ENCODE results near the gene SLC12A4. TPM values are rescaled to one million over a fixed set of nuclear protein-coding genes. Genes with fewer than 3 reads are reported as not detected.

SLC12A4 gene
- polyA plus RNA-seq, 2 of the 4 experiments (the other 2 are of a cell fraction), result 18.2 to 33.2 TPM

DNA sequence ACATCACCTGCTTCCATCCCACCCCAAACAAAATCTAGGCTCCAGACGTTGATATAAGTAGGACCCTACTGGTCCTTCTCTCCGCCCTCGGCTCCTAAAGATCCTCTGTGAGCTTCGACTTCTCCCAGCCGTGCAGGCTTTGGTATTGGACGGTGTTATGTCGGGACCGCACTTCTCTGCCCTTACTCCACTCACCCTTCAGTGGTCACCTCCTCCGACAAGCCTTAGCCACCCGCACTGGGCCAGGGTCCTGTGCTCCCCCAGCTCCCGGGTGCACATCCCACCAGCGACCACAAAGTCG, 33.4 kb downstream of the SLC12A4 start:
- ChIA-PET POLR2A (interaction anchor here (1.0 to 1.5 kb wide), 7 partner anchors 10 to 129 kb away, joined by 3 to 9 read pairs (median 4); partner anchors contain the start of genes DDX28, DUS2, RANBP10 and TSNAXIP1), CTCF (interaction anchor here (1.0 to 22.2 kb wide), 10 partner anchors 9 to 414 kb away, joined by 3 to 370 read pairs (median 10); partner anchors contain the start of genes EDC4 and NRN1L)
- no peaks in the 10 kb centered on the region for H3K9me3 ChIP-seq
- ATAC-seq (peak in 1 of 2 experiments; percentile 1; a peak in 3 of 6 replicates), FAIRE-seq (no peak), DNase-seq (ENCODE audit: low read depth in 1 of 2, low spot score in 1 of 2) (no peak)
- H3K4me3 ChIP-seq, result peak overlapping the region; percentile 76
- peaks cover 16% of the 10 kb centered on the region; the same call in 2 of the 3 replicates for H3K4me1 ChIP-seq
- peak overlapping the region; percentile 88 to 96 for H3K27ac ChIP-seq
- TF ChIP-seq POLR2A (IDR thresholded peaks at IDR 0.05; ENCODE audit: low read length), result no peak
- TF ChIP-seq CTCF (IDR thresholded peaks at IDR 0.05), result no peak
- no peak for TF ChIP-seq CBX8 (IDR thresholded peaks at IDR 0.05)
- WGBS (ENCODE audit: missing lambda C conversion rate), result 20% methylated on average over 13 of the region's 13 CpGs
- H3K4me2 ChIP-seq, result peak overlapping the region; percentile 89

DNA sequence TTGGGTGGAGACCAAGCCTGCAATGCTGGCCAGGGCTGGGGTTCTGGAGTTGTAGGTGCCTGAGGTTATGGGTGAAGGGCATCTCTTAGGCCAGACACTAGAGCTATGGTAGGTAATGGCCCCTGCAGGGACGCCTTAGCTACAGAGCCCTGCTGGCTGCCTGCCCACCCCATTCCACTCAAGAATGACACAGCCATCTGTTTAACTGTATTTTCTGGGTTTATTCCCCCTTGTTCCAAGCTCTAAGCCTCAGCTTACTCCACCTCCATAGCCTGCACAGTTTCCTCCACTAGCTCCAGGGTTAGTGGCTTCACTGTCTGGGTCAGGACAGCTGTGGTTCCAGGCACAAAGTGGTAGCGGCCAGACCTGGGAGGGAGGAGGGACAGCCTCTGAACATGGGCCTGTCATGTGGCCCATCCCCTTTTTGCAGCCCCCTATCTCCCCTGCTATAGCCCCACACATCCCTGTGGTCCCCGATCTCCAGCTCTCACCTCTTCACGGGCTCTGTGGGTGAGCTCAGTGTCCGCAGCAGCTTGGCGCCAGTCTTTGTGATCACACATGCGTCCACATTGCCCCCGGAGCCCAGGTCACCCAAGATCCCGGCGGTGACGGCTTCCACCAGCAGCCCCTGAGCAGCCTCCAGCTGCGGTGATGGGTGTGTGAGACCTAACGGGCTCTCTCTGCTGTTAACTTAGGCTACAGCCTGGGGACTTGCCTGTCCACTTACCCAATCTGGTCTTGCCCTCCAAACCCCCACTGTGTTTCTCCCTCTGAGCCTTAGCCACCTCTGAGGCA, 33.9 kb downstream of the SLC12A4 start:
- H3K4me1 ChIP-seq, result peaks cover 16% of the 10 kb centered on the region; the same call in 2 of the 3 replicates
- 93% methylated on average over 13 of the region's 13 CpGs for WGBS (ENCODE audit: missing lambda C conversion rate)
- FAIRE-seq (no peak), DNase-seq (ENCODE audit: low read depth in 1 of 2, low spot score in 1 of 2) (no peak), ATAC-seq (no peak)
- ChIA-PET POLR2A (no interaction called here), CTCF (interaction anchor here (0.7 to 22.2 kb wide), 8 partner anchors 9 to 414 kb away, joined by 3 to 370 read pairs (median 15); partner anchors contain the start of genes EDC4 and NRN1L)
- H3K4me2 ChIP-seq, result peak overlapping the region; percentile 89
- peak overlapping the region; percentile 88 to 96 for H3K27ac ChIP-seq
- no peak for TF ChIP-seq RFX5 (IDR thresholded peaks at IDR 0.05)
- no peak for TF ChIP-seq JUNB (IDR thresholded peaks at IDR 0.05)
- TF ChIP-seq EHMT2 (IDR thresholded peaks at IDR 0.05; ENCODE audit: low read depth), result no peak
- TF ChIP-seq POLR2AphosphoS2 (conservative IDR thresholded peaks at IDR 0.05; ENCODE audit: low read length), result no peak
- TF ChIP-seq POLR2A (IDR thresholded peaks at IDR 0.05; ENCODE audit: low read length), result no peak
- no peak for TF ChIP-seq CEBPB (IDR thresholded peaks at IDR 0.05)
- TF ChIP-seq RAD21 (conservative IDR thresholded peaks at IDR 0.05 in 1 of 2, IDR thresholded peaks at IDR 0.05 in 1 of 2), result no peak
- TF ChIP-seq RCOR1 (IDR thresholded peaks at IDR 0.05; ENCODE audit: low read depth, low read length), result no peak
- TF ChIP-seq EP300 (IDR thresholded peaks at IDR 0.05), result no peak
- TF ChIP-seq ZC3H11A (IDR thresholded peaks at IDR 0.05), result no peak
- no peak for TF ChIP-seq KDM1A (IDR thresholded peaks at IDR 0.05; ENCODE audit: low read depth)
- H3K4me3 ChIP-seq, result peak overlapping the region; percentile 76
- no peaks in the 10 kb centered on the region for H3K9me3 ChIP-seq

GRCh38 chr16:67933805-67934204, 34.6 kb downstream of the SLC12A4 start:
- Histone ChIP-seq H3K4me1 (peaks cover 16% of the 10 kb centered on the region; the same call in 2 of the 3 replicates), H3K4me3 (no peak overlapping the region), H3K9me3 (no peaks in the 10 kb centered on the region), H3K27ac (no peak overlapping the region), H3K4me2 (no peak overlapping the region)
- TF ChIP-seq ZNF302 (CRISPR knock-in tag; IDR thresholded peaks at IDR 0.05) (no peak), ATOH8 (CRISPR knock-in tag; IDR thresholded peaks at IDR 0.05; ENCODE audit: low read depth) (no peak), HOXB5 (CRISPR knock-in tag; IDR thresholded peaks at IDR 0.05) (no peak), FOSB (CRISPR knock-in tag; IDR thresholded peaks at IDR 0.05) (no peak), JUNB (IDR thresholded peaks at IDR 0.05) (no peak), RNF2 (IDR thresholded peaks at IDR 0.05; ENCODE audit: borderline replicate concordance, low read depth) (no peak), BHLHE40 (IDR thresholded peaks at IDR 0.05; ENCODE audit: low read depth, low read length) (no peak)
- no peak for FAIRE-seq
- ChIA-PET CTCF (interaction anchor here (0.6 to 22.2 kb wide), 11 partner anchors 8 to 413 kb away, joined by 3 to 370 read pairs (median 8); partner anchors contain the start of genes EDC4 and NRN1L), POLR2A (no interaction called here)
- no peak for ATAC-seq
- DNase-seq (ENCODE audit: low read depth in 1 of 2, low spot score in 1 of 2), result no peak
- 81% methylated on average over 7 of the region's 7 CpGs for WGBS (ENCODE audit: missing lambda C conversion rate)

Measured in A549 (cell line).